ENCODE data around the gene FMO5. TPM values are rescaled to one million over a fixed set of nuclear protein-coding genes. Genes with fewer than 3 reads are reported as not detected.

FMO5 gene
- total RNA-seq, 1 experiment from 2014 or later: 2.0 TPM

DNA sequence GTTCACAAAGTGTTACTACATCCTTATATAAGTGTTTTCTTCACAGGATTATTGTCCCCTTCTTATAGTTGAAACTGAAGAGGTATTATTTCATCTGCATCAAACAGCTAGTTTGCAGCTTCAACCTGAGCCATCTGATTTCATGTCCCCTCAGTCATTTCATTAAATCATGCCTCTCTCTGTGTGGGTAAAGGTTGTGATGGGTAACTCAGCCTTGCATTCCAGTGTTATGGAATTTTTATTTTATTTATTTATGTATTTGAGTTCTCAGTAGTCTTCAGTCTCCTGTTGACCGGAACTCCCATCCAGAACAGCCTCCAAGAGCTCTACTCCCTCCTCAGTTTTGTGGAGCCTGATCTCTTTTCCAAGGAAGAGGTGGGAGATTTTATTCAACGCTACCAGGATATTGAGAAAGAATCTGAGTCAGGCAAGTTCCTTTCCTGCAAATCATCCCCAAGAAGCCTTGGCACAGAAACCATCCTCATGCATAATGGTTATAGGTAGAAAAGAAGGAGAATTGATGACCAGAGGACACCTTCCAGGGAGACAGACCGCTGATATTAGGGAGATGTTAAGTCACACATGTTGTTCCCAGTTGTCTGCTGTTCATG lies 39.1 kb upstream of the FMO5 start:
- Histone ChIP-seq H3K9me3 (no peaks in the 10 kb centered on the region), H3K4me3 (ENCODE audit: low read depth, low read length) (no peak overlapping the region), H3K36me3 (ENCODE audit: control insufficient read depth, insufficient read depth, low read length) (peaks cover 2% of the 10 kb centered on the region), H3K27me3 (replicated peaks; ENCODE audit: control insufficient read depth, insufficient read depth, low read length) (no peaks in the 10 kb centered on the region), H3K4me1 (no peaks in the 10 kb centered on the region)
- TF ChIP-seq CTCF (IDR thresholded peaks at IDR 0.05; ENCODE audit: insufficient read depth in 1 of 2, low read depth in 1 of 2, low read length in 1 of 2, severe bottlenecking in 1 of 2, unreplicated experiment in 1 of 2): no peak
- Mint-ChIP-seq H3K9me3 (ENCODE audit: unreplicated experiment) (no peaks in the 10 kb centered on the region), H3K4me1 (ENCODE audit: low read depth, unreplicated experiment) (no peaks in the 10 kb centered on the region), H3K4me3 (ENCODE audit: unreplicated experiment) (no peak overlapping the region), H3K27ac (ENCODE audit: unreplicated experiment) (no peak overlapping the region), H3K36me3 (ENCODE audit: insufficient read depth, unreplicated experiment) (peaks cover 75% of the 10 kb centered on the region), H3K27me3 (ENCODE audit: insufficient read depth, unreplicated experiment) (no peaks in the 10 kb centered on the region)
- no peak for DNase-seq
- ChIA-PET POLR2A (no interaction called here), CTCF (no interaction called here)
- intact Hi-C loops (cut with micrococcal nuclease; ENCODE audit: unreplicated experiment): no loop called here
- BruUV-seq (replicated peaks): no TSS peak

DNA sequence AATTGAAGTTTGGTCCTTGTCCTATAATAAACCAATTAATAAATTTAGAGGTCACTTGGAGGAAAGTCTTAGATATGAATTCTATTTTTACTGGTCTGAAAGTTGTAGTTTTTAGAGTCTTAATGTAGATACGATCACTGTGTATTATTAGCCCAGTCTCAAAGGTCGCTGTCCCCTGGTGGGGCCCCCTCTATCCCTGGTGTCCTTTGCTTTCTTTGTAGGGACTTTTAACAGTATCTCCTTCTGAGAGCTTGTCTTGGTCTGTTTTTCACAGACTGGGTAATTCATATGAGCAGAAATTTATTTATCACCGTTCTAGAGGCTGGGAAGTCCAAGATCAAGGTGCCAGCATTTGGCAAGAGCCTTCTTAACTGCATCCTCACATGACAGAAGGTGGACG lies 35.8 kb upstream of the FMO5 start:
- no peaks in the 10 kb centered on the region for H3K9me3 ChIP-seq
- Mint-ChIP-seq H3K4me1 (ENCODE audit: low read depth, unreplicated experiment) (no peaks in the 10 kb centered on the region), H3K36me3 (ENCODE audit: insufficient read depth, unreplicated experiment) (peaks cover 42% of the 10 kb centered on the region), H3K9me3 (ENCODE audit: unreplicated experiment) (no peaks in the 10 kb centered on the region), H3K27ac (ENCODE audit: unreplicated experiment) (no peak overlapping the region), H3K4me3 (ENCODE audit: unreplicated experiment) (no peak overlapping the region), H3K27me3 (ENCODE audit: insufficient read depth, unreplicated experiment) (no peaks in the 10 kb centered on the region)
- POLR2A ChIA-PET: no interaction called here
- H3K4me3 ChIP-seq (ENCODE audit: low read depth, low read length): no peak overlapping the region
- CTCF ChIA-PET: no interaction called here
- BruUV-seq (replicated peaks): no TSS peak
- peaks cover 2% of the 10 kb centered on the region for H3K36me3 ChIP-seq (ENCODE audit: control insufficient read depth, insufficient read depth, low read length)
- H3K27me3 ChIP-seq (replicated peaks; ENCODE audit: control insufficient read depth, insufficient read depth, low read length): no peaks in the 10 kb centered on the region
- no peak for TF ChIP-seq CTCF (IDR thresholded peaks at IDR 0.05; ENCODE audit: insufficient read depth in 1 of 2, low read depth in 1 of 2, low read length in 1 of 2, severe bottlenecking in 1 of 2, unreplicated experiment in 1 of 2)
- intact Hi-C loops (cut with micrococcal nuclease; ENCODE audit: unreplicated experiment): no loop called here
- DNase-seq: no peak
- H3K4me1 ChIP-seq: no peaks in the 10 kb centered on the region

- DNase-seq: no peak
- H3K27me3 ChIP-seq (replicated peaks; ENCODE audit: control insufficient read depth, insufficient read depth, low read length): no peaks in the 10 kb centered on the region
- H3K4me3 Mint-ChIP-seq (ENCODE audit: unreplicated experiment): no peak overlapping the region
- TF ChIP-seq CTCF (IDR thresholded peaks at IDR 0.05; ENCODE audit: insufficient read depth in 1 of 2, low read depth in 1 of 2, low read length in 1 of 2, severe bottlenecking in 1 of 2, unreplicated experiment in 1 of 2): no peak
- no peak overlapping the region for H3K27ac Mint-ChIP-seq (ENCODE audit: unreplicated experiment)
- H3K4me3 ChIP-seq (ENCODE audit: low read depth, low read length): no peak overlapping the region
- ChIA-PET CTCF (interaction anchor here (1.8 kb wide), 1 partner anchor 10 kb away, joined by 7 read pairs; the partner anchor contains the start of gene CHD1L), POLR2A (interaction anchor here (0.7 kb wide), 1 partner anchor 33 kb away, joined by 3 read pairs; no protein-coding TSS in a partner anchor)
- H3K36me3 Mint-ChIP-seq (ENCODE audit: insufficient read depth, unreplicated experiment): no peaks in the 10 kb centered on the region
- intact Hi-C loops (cut with micrococcal nuclease; ENCODE audit: unreplicated experiment): no loop called here
- peaks cover 9% of the 10 kb centered on the region for H3K9me3 Mint-ChIP-seq (ENCODE audit: unreplicated experiment)
- H3K4me1 ChIP-seq: peaks cover 5% of the 10 kb centered on the region; the same call in 1 of the 2 replicates
- no peaks in the 10 kb centered on the region for H3K27me3 Mint-ChIP-seq (ENCODE audit: insufficient read depth, unreplicated experiment)
- H3K9me3 ChIP-seq: no peaks in the 10 kb centered on the region
- peaks cover 16% of the 10 kb centered on the region for H3K4me1 Mint-ChIP-seq (ENCODE audit: low read depth, unreplicated experiment)
- no peaks in the 10 kb centered on the region for H3K36me3 ChIP-seq (ENCODE audit: control insufficient read depth, insufficient read depth, low read length)
- no TSS peak for BruUV-seq (replicated peaks)
Measured at GRCh38 chr1:147252540-147252939, 27.4 kb upstream of the FMO5 start.

Measured in Caco-2 (cell line).